BLaER1 treated with 17β-estradiol and CSF1 and Interleukin-3, amounts not matched to agents 10 nM and 100 nM (cell line): ENCODE results near the gene PHIP.
"Not testable (repeated sequence)": the region's sequence is repeated elsewhere in the genome, so short reads cannot be mapped to it uniquely, and the experiment has no call there.

Experiments
- H3K27ac ChIP-seq, 11 experiments: shearing (Covaris generic); formaldehyde crosslinking; 2 replicates each; pipeline ENCODE4 v1.8.1; 2022
- H3K27me3 ChIP-seq, 11 experiments: shearing (Covaris generic); formaldehyde crosslinking; 2 replicates each; pipeline ENCODE4 v1.8.1; 2022
- H3K36me3 ChIP-seq, 11 experiments: shearing (Covaris generic); formaldehyde crosslinking; 2 replicates each; pipeline ENCODE4 v1.8.1; 2022
- H3K4me1 ChIP-seq, 10 experiments: shearing (Covaris generic); formaldehyde crosslinking; 2 replicates each; pipeline ENCODE4 v1.8.1; 2022
- H3K4me2 ChIP-seq, 11 experiments: shearing (Covaris generic); formaldehyde crosslinking; 2 replicates each; pipeline ENCODE4 v1.8.1; 2022
- H3K4me3 ChIP-seq, 10 experiments: shearing (Covaris generic); formaldehyde crosslinking; 2 replicates each; pipeline ENCODE4 v1.8.1; 2022
- H3K9ac ChIP-seq, 11 experiments: shearing (Covaris generic); formaldehyde crosslinking; 2 replicates each; pipeline ENCODE4 v1.8.1; 2022
- H3K9me3 ChIP-seq, 11 experiments: shearing (Covaris generic); formaldehyde crosslinking; replicated peaks in 1 of 11; 2 replicates each; pipeline ENCODE4 v1.8.1; 2022
- H4K20me1 ChIP-seq, 11 experiments: shearing (Covaris generic); formaldehyde crosslinking; 2 replicates each; pipeline ENCODE4 v1.8.1; 2022
- Cebpa-rat ChIP-seq, 11 experiments: shearing (Covaris generic); IDR thresholded peaks; 2 replicates each; pipeline ENCODE4 v1.8.1; 2022

Gene PHIP

DNA sequence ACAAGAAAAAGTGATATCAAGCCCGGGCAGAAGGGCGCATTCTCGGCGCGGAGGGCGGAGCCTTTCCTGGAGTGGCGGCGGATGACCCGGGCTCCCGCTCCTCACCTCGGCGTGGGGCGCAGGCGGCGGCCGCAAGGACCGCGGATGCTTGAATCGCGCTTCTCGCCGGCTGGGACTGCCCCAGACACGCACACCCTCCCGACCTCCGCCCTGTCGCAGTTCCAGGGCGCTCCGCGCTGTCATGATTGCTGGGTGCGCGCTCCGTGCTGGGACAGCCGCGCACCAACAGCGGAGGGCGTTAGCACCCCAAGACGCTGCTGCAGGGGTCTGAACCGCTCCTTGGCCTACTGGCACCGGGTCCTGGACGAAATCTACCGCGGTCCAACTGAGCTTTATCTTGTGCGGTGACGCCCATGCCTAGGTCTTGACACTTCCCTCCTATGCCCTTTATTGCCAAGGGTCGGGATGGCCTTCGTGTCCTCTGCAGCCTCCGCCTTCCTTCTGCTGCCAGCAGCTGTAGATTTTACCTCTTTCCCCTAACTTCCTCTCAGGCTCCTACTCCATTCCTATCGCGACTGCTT is 167.4 kb downstream of the PHIP start:
- Histone ChIP-seq H3K9me3 (peaks cover 0 to 10% (median 7%) of the 10 kb centered on the region in 11 experiments; a peak in 13 of 22 replicates), H4K20me1 (no peaks in the 10 kb centered on the region), H3K36me3 (no peaks in the 10 kb centered on the region), H3K9ac (no peak overlapping the region), H3K4me1 (peaks cover 0 to 34% (median 7%) of the 10 kb centered on the region in 10 experiments; a peak in 10 of 20 replicates), H3K4me3 (no peak overlapping the region), H3K27ac (peak overlapping the region in 3 of 11 experiments; percentile 78 to 83 (median 80); a peak in 1 of 22 replicates), H3K27me3 (no peaks in the 10 kb centered on the region), H3K4me2 (peak overlapping the region in 2 of 11 experiments; percentile 52 to 58; a peak in 1 of 22 replicates)
- no peak for TF ChIP-seq Cebpa-rat (IDR thresholded peaks at IDR 0.05)

DNA sequence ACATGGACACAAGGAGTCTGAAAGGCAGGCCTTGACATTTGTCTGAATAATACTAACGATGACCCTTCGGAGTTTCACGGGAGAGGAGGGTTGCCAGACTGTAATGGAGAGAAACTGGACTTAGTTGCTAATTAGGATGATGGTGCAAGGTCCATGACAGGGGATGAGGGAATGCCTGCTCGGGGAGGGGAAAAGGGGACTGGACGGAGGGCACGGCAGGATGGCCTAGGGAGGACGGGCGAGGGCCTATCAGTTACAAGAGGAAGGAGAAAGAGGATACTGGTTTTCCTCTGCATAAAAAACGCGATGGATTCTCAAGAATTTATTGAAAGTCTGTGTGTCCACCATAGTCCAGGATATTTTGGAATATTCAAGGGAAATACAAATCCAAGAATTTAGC is 168.0 kb downstream of the PHIP start:
- Histone ChIP-seq H3K9ac (peak overlapping the region in 1 of 11 experiments; percentile 64; a peak in 1 of 22 replicates), H3K9me3 (peaks cover 0 to 10% (median 7%) of the 10 kb centered on the region in 11 experiments; a peak in 13 of 22 replicates), H3K27ac (peak overlapping the region in 5 of 11 experiments; percentile 62 to 83 (median 78); a peak in 10 of 22 replicates), H4K20me1 (no peaks in the 10 kb centered on the region), H3K27me3 (no peaks in the 10 kb centered on the region), H3K4me3 (no peak overlapping the region), H3K4me1 (peaks cover 0 to 34% (median 7%) of the 10 kb centered on the region in 10 experiments; a peak in 10 of 20 replicates), H3K4me2 (peak overlapping the region in 6 of 11 experiments; percentile 19 to 58 (median 45); a peak in 7 of 22 replicates), H3K36me3 (no peaks in the 10 kb centered on the region)
- no peak for TF ChIP-seq Cebpa-rat (IDR thresholded peaks at IDR 0.05)

DNA sequence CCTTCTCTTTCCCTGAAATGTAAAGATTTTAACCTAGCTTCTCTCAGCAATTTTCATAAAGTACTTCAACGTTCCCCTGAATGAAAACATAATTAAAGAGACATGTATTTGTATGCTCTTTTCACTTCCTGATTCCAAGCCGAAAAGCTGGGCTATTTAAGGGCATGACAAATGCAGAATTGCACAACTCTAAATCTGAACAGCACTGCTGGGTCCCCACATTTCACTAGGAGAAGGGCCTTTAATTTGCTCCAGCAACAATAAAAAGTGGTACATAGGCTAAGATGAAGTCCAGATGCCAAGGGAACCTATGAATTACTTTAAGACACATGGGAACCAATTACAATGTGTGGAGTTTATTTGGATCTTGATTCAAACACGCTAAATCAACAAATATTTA is 168.7 kb downstream of the PHIP start:
- Histone ChIP-seq H3K36me3 (no peaks in the 10 kb centered on the region), H3K9ac (peak overlapping the region in 3 of 11 experiments; percentile 48 to 64 (median 48); a peak in 5 of 22 replicates), H3K4me3 (no peak overlapping the region), H4K20me1 (no peaks in the 10 kb centered on the region), H3K27ac (peak overlapping the region in 8 of 11 experiments; percentile 12 to 83 (median 64); a peak in 14 of 22 replicates), H3K4me1 (peaks cover 0 to 34% (median 7%) of the 10 kb centered on the region in 10 experiments; a peak in 10 of 20 replicates), H3K9me3 (peaks cover 0 to 10% (median 7%) of the 10 kb centered on the region in 11 experiments; a peak in 13 of 22 replicates), H3K4me2 (peak overlapping the region in 6 of 11 experiments; percentile 19 to 58 (median 48); a peak in 9 of 22 replicates), H3K27me3 (no peaks in the 10 kb centered on the region)
- TF ChIP-seq Cebpa-rat (IDR thresholded peaks at IDR 0.05): peak in 6 of 11 experiments; percentile 30 to 78 (median 56); a peak in 7 of 22 replicates

DNA sequence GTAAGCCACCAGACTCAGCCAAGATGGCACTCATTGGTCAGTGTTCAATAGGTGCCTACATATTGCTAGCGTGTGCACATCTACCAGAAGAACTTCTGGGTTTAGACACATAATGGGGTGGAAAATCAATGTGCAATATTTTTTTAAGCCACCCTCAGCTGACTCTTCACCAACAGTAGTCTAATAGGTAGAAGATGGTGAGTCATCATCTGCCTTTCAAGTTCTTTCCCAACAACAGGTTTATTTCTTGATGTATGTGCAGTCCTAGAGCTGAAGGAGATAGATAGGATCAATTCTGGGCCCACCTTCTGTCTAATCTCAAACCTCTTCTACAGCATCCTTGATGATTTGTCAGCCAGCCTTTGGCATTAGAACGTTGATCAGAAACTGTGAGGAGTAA is 169.4 kb downstream of the PHIP start:
- no peaks in the 10 kb centered on the region for H4K20me1 ChIP-seq
- peaks cover 0 to 10% (median 7%) of the 10 kb centered on the region in 11 experiments; a peak in 13 of 22 replicates for H3K9me3 ChIP-seq
- H3K4me1 ChIP-seq: peaks cover 0 to 34% (median 7%) of the 10 kb centered on the region in 10 experiments; a peak in 10 of 20 replicates
- no peak overlapping the region for H3K4me3 ChIP-seq
- no peaks in the 10 kb centered on the region for H3K27me3 ChIP-seq
- peak overlapping the region in 7 of 11 experiments; percentile 16 to 83 (median 67); a peak in 14 of 22 replicates for H3K27ac ChIP-seq
- peak overlapping the region in 3 of 11 experiments; percentile 48 to 64 (median 48); a peak in 5 of 22 replicates for H3K9ac ChIP-seq
- peak overlapping the region in 5 of 11 experiments; percentile 38 to 58 (median 52); a peak in 10 of 22 replicates for H3K4me2 ChIP-seq
- TF ChIP-seq Cebpa-rat (IDR thresholded peaks at IDR 0.05): no peak
- no peaks in the 10 kb centered on the region for H3K36me3 ChIP-seq

DNA sequence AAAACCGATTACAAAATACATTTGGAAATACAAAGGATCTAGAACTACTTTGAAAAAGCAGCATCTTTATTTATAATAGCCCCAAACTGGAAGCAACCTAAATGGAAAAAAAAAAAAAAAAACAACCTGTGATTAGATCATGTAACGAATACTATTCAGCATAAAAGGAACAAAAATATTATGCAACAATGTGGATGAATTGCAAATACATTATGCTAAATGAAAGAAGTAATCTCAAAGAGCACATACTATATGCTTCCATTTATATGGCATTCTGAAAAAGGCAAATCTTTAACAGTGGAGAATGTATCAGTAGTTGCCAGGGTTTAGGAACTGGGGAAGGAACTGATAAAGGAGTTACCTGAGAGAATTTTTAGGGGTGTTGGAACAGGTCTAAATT is 181.8 kb downstream of the PHIP start:
- H3K36me3 ChIP-seq: no peaks in the 10 kb centered on the region
- H3K4me2 ChIP-seq: no peak overlapping the region
- H3K4me1 ChIP-seq: no peaks in the 10 kb centered on the region
- no peaks in the 10 kb centered on the region for H3K9me3 ChIP-seq
- TF ChIP-seq Cebpa-rat (IDR thresholded peaks at IDR 0.05): no peak
- H3K27ac ChIP-seq: no peak overlapping the region
- H3K9ac ChIP-seq: no peak overlapping the region
- H4K20me1 ChIP-seq: no peaks in the 10 kb centered on the region
- H3K4me3 ChIP-seq: no peak overlapping the region
- H3K27me3 ChIP-seq: no peaks in the 10 kb centered on the region

DNA sequence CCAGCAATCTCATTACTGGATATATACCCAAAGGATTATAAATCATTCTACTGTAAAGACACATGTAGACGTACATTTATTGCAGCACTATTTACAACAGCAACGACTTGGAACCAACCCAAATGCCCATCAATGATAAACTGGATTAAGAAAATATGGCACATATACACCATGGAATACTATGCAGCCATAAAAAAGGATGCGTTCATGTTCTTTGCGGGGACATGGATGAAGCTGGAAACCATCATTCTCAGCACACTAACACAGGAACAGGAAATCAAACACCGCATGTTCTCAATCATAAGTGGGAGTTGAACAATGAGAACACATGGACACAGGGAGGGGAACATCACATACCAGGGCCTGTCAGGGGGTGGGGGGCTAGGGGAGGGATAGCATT is 188.2 kb downstream of the PHIP start:
- H3K4me2 ChIP-seq, H3K9ac ChIP-seq, H3K9me3 ChIP-seq, H3K4me1 ChIP-seq, H3K36me3 ChIP-seq, H3K27me3 ChIP-seq, H3K4me3 ChIP-seq, H4K20me1 ChIP-seq, H3K27ac ChIP-seq: not testable (repeated sequence)
